Activated naive CD4-positive, alpha-beta T cell treated with anti-CD3 and anti-CD28 coated beads, Interleukin-2, amount 10 ng/mL, durations not matched to agents 7 days and 5 days (primary cell): ENCODE measurements around the gene ACTR1B.
"Not testable (repeated sequence)": the region's sequence is repeated elsewhere in the genome, so short reads cannot be mapped to it uniquely, and the experiment has no call there.

Experiments used
- CTCF ChIA-PET: fragments of 350-600 bp; sonication (Branson Sonifier 250); formaldehyde crosslinking; loops from one replicate; lab custom pipeline; 2021; ENCODE audit warnings: antibody characterized with exemption; lab: Charles Lee
- DNase-seq: peaks from one replicate; pipeline ENCODE4 v3.0.0-alpha.2; 2020
- H3K27ac Mint-ChIP-seq: one replicate; pipeline ENCODE4 v1.8.0; 2021; ENCODE audit warnings: mild to moderate bottlenecking, moderate library complexity, mixed read lengths
- H3K27me3 Mint-ChIP-seq: one replicate; pipeline ENCODE4 v1.8.0; 2021; ENCODE audit warnings: mild to moderate bottlenecking, mixed read lengths
- H3K36me3 Mint-ChIP-seq: one replicate; pipeline ENCODE4 v1.8.0; 2021; ENCODE audit warnings: mixed read lengths
- H3K4me1 Mint-ChIP-seq: one replicate; pipeline ENCODE4 v1.8.0; 2021; ENCODE audit warnings: mixed read lengths
- H3K4me3 Mint-ChIP-seq: one replicate; pipeline ENCODE4 v1.8.0; 2021; ENCODE audit warnings: mild to moderate bottlenecking, moderate library complexity, mixed read lengths
- H3K9me3 Mint-ChIP-seq: one replicate; pipeline ENCODE4 v1.8.0; 2021; ENCODE audit warnings: mixed read lengths

Gene ACTR1B

DNA sequence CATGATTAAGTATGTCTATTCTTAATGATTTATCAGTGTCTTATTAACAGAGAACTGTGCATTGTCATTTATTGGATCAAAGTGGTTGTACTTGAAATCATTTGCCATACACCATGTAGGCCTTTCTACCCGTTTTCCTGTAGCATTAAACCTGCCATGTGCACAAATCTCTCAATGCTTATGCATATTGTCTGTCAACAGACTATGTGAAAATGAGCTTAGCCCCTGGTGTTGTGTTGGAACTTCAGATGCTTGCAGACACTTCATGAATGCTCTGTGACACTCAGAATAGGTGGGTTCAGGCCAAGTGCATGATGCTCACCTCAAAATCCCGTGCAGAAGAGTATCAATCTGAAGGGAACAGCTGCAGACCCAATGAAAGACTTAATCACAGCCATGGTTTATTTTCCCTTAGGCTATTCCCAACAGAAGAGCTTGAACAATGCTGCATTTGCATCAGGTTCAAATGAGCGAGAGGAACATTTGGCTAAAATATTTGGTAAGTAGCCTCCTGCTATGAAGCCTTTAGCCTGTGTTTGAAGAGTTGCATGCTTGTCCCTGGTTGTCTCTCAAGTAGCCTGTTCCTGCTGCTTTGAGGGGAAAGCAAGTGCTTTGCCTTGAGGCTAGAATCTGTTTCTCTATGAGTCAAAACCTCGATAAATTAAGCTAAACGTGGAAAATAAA, 11.7 kb upstream of the ACTR1B start:
- Mint-ChIP-seq H3K36me3 (no peaks in the 10 kb centered on the region), H3K4me1 (peaks cover 10% of the 10 kb centered on the region), H3K27ac (no peak overlapping the region), H3K9me3 (no peaks in the 10 kb centered on the region), H3K27me3 (peaks cover 6% of the 10 kb centered on the region), H3K4me3 (no peak overlapping the region)
- DNase-seq = no peak
- CTCF ChIA-PET = interaction anchor here (1.4 to 2.4 kb wide), 4 partner anchors 11 to 65 kb away, joined by 3 to 11 read pairs (median 5); partner anchors contain the start of gene ACTR1B

DNA sequence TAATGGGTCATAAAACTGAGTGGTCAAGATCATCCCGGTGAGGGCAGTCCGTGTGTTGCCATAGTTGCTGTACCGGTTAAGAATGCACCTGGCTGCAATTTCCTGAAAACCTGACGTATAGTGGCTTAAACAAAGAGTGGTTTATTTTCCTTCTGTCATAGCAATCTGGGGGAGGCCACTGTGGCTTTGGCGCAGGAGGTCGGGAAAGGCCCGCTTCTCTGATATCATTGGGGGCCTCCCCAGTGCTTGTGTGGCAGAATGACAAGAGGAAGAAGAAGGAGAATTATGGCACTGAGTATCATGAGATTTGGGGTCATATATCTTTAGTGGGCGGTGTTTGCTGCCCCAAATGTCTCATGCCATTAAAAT, 10.1 kb upstream of the ACTR1B start:
- DNase-seq = no peak
- Mint-ChIP-seq H3K9me3 (no peaks in the 10 kb centered on the region), H3K27ac (no peak overlapping the region), H3K4me1 (peaks cover 10% of the 10 kb centered on the region), H3K27me3 (peaks cover 6% of the 10 kb centered on the region), H3K36me3 (no peaks in the 10 kb centered on the region), H3K4me3 (no peak overlapping the region)
- CTCF ChIA-PET = no interaction called here

DNA sequence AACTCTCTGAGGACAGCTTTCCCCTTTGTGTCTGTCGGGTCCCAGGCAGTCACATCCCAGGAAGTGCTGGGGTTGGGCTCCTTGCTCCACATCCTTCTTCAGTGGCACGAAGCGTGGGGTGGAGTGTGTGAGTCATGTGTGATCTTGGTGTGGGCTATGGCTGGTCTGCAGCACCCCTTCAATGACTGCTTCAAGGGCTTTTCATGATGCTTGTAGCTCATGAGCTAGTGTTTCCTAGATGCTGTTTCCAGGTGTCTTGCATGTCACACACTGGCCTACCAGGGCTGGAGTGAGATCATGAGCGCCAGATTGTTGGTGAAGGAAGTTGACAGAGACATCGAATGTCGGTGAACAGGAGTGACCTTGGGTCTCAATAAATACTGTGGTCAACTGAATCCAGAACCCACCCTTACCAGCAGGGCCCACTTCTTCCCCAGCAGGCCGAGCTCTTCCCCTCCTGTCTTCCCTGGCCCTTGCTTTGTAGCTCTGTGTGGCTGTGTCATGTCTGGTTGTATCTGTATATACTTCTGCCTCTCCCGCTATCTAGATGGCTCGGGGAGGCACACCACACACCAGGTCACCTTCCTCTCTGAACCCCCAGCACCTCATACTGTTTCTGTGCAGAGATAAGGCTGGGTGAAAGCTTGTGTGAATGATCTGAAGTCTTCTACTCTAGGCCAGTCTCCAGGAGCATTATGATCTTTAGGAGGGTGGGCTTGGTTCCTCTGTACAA, 9.5 kb upstream of the ACTR1B start:
- no peak overlapping the region for H3K27ac Mint-ChIP-seq
- no peaks in the 10 kb centered on the region for H3K9me3 Mint-ChIP-seq
- CTCF ChIA-PET = interaction anchor here (1.0 kb wide), 1 partner anchor 9 kb away, joined by 3 read pairs; the partner anchor contains the start of gene ACTR1B
- no peaks in the 10 kb centered on the region for H3K36me3 Mint-ChIP-seq
- peaks cover 10% of the 10 kb centered on the region for H3K4me1 Mint-ChIP-seq
- peaks cover 6% of the 10 kb centered on the region for H3K27me3 Mint-ChIP-seq
- no peak for DNase-seq
- H3K4me3 Mint-ChIP-seq = no peak overlapping the region

DNA sequence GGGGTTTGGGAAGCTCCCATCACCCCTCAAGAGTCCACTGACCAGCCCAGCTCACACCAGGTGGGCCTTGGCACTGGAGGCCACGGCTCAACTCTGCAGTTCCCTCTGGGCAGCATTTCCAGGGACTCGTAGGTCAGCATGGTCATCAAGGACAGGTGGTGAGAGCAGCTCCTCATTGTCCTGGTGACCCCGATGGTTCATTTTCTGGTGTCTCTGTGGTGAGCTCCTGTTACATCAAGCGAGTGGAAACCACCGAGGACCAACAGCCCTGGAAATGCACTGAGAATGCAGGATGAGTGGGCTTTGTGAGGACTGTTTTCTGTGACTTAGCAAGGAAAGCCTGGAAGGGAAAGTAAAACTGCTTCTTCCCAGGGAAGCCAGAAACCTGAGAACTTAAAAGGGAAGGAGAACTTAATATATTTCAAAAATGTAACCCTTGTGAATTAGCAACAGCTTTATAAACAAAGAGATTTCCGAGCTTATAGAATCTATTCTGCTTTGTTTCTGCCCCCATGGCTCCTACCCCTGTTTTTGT, 8.8 kb upstream of the ACTR1B start:
- not testable (repeated sequence) for H3K27me3 Mint-ChIP-seq, H3K36me3 Mint-ChIP-seq, H3K27ac Mint-ChIP-seq, H3K4me3 Mint-ChIP-seq, H3K9me3 Mint-ChIP-seq, H3K4me1 Mint-ChIP-seq, DNase-seq
- CTCF ChIA-PET = interaction anchor here (1.0 kb wide), 1 partner anchor 9 kb away, joined by 3 read pairs; the partner anchor contains the start of gene ACTR1B

DNA sequence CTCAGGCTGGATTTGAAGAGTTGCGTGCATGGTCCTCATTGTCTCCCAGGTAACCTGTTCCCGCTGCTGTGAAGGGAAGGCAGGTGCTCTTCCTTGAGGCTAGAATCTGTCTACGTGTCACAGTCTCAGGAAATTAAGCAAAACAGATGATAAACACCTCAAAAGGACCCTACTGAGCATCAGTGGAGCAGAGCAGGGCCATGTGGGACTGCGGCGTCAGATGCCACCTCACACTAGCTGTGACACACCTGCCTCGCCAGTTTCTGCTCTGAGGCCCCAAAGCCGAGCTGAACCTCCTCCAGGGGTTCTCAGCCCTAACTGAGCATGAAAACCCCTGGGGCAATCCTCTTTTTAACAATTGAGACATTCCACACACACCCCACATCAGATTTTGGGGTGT, 7.7 kb upstream of the ACTR1B start:
- H3K36me3 Mint-ChIP-seq = no peaks in the 10 kb centered on the region
- H3K4me3 Mint-ChIP-seq = no peak overlapping the region
- no peak for DNase-seq
- H3K27me3 Mint-ChIP-seq = peaks cover under 1% of the 10 kb centered on the region
- H3K4me1 Mint-ChIP-seq = peaks cover 9% of the 10 kb centered on the region
- no peak overlapping the region for H3K27ac Mint-ChIP-seq
- CTCF ChIA-PET = no interaction called here
- H3K9me3 Mint-ChIP-seq = no peaks in the 10 kb centered on the region

DNA sequence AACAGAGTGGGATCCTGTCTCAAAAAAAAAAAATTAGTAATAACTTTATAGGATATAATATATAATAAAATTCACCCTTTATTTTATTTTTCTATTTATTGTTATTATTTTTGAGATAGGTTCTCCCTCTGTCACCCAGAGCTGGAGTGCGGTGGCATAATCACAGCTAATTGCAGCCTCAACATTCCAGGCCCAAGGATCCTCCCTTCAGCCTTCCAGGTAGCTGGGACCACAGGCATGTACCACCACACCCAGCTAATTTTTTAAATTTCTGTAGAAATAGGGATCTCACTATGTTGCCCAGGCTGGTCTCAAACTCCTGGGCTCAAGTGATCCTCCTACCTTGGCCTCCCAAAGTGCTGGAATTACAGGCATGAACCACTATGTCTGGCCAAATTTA, 6.6 kb upstream of the ACTR1B start:
- H3K9me3 Mint-ChIP-seq = no peaks in the 10 kb centered on the region
- H3K27ac Mint-ChIP-seq = no peak overlapping the region
- CTCF ChIA-PET = interaction anchor here (0.9 to 1.4 kb wide), 4 partner anchors 22 to 79 kb away, joined by 3 to 6 read pairs (median 4); no protein-coding TSS in a partner anchor
- no peaks in the 10 kb centered on the region for H3K27me3 Mint-ChIP-seq
- no peak for DNase-seq
- no peak overlapping the region for H3K4me3 Mint-ChIP-seq
- H3K36me3 Mint-ChIP-seq = no peaks in the 10 kb centered on the region
- peaks cover 8% of the 10 kb centered on the region for H3K4me1 Mint-ChIP-seq

DNA sequence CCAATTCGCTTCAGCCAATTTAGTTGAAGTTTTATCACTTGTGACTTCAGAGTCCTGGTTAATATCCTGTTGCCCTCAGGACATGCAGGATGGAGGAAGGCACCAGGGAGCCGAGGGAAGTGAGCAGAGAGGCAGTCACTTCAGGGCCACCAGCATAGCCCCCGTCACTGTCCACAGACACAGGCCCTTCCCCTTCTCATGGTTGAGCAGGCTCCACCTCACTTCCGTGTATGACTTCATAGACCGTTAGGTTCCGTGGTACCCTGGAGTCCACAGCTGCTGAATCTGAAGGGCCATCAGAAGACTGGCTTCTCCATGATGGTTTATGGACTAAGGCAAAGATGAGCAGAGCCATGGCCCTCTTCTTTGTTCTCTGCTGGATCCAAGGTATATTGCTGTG, 5.6 kb upstream of the ACTR1B start, which contains the start of gene C2orf92:
C2orf92 (plus strand) TSS at position 266 of the 400 bp plus-strand sequence; CDS start at position 342, 76 bp downstream.
- H3K36me3 Mint-ChIP-seq = no peaks in the 10 kb centered on the region
- H3K4me1 Mint-ChIP-seq = peaks cover 15% of the 10 kb centered on the region
- H3K9me3 Mint-ChIP-seq = no peaks in the 10 kb centered on the region
- no peaks in the 10 kb centered on the region for H3K27me3 Mint-ChIP-seq
- CTCF ChIA-PET = interaction anchor here (1.4 to 1.6 kb wide), 3 partner anchors 27 to 78 kb away, joined by 3 to 5 read pairs (median 3); no protein-coding TSS in a partner anchor
- H3K27ac Mint-ChIP-seq = no peak within 1 kb of the TSS
- H3K4me3 Mint-ChIP-seq = no peak within 1 kb of the TSS
- DNase-seq = no peak

DNA sequence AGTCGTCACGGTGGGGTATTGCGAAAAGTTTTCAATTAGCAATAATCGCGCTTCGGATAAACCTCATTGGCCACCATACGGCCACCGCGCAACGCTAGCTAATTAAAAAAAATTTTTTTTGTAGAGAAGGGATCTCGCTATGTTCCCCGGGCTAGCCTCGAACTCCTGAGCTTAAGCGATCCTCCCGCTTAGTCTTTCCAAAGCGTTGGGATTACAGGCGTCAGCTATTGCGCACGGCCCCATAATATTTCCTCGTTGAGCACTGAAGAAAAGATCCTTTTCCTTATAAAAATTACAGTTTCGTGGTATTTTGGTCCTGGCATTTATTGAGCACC, 759 bp upstream of the ACTR1B start:
- Mint-ChIP-seq H3K36me3 (peaks cover 13% of the 10 kb centered on the region), H3K9me3 (no peaks in the 10 kb centered on the region)
- DNase-seq = no peak

DNA sequence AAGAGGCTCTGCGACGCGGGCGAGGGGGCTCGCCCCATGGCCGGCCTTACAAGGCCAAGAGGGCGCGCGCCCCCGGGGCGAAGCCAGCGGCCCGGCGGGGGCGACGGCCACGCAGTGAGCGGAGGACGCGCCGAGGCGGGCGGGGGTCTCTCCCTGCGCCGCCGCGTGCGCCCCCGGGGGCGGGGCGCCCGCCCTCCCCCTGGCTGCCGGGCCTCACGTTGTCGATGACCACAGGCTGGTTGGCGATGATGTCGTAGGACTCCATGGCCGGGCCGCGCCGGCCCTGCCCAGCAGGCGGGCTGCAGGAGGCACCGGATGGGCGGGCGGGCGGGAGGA, 250 bp downstream of the ACTR1B start:
- H3K4me3 Mint-ChIP-seq = peak overlapping the region; percentile 93
- H3K36me3 Mint-ChIP-seq = peaks cover 18% of the 10 kb centered on the region
- CTCF ChIA-PET = interaction anchor here (0.6 to 4.9 kb wide), 10 partner anchors 9 to 73 kb away, joined by 3 to 78 read pairs (median 5); partner anchors contain the start of genes ANKRD36B, COX5B and ZAP70
- no peaks in the 10 kb centered on the region for H3K27me3 Mint-ChIP-seq
- peaks cover 36% of the 10 kb centered on the region for H3K4me1 Mint-ChIP-seq
- H3K27ac Mint-ChIP-seq = peak overlapping the region; percentile 98
- H3K9me3 Mint-ChIP-seq = no peaks in the 10 kb centered on the region
- no peak for DNase-seq

More for the DNA sequence above, 759 bp upstream of the ACTR1B start:
- Mint-ChIP-seq H3K4me3 (peak overlapping the region; percentile 81), H3K4me1 (peaks cover 36% of the 10 kb centered on the region), H3K27me3 (no peaks in the 10 kb centered on the region), H3K27ac (peak overlapping the region; percentile 89)
- CTCF ChIA-PET = interaction anchor here (0.8 to 4.9 kb wide), 9 partner anchors 11 to 74 kb away, joined by 3 to 78 read pairs (median 5); partner anchors contain the start of genes ANKRD36B, COX5B and ZAP70

DNA sequence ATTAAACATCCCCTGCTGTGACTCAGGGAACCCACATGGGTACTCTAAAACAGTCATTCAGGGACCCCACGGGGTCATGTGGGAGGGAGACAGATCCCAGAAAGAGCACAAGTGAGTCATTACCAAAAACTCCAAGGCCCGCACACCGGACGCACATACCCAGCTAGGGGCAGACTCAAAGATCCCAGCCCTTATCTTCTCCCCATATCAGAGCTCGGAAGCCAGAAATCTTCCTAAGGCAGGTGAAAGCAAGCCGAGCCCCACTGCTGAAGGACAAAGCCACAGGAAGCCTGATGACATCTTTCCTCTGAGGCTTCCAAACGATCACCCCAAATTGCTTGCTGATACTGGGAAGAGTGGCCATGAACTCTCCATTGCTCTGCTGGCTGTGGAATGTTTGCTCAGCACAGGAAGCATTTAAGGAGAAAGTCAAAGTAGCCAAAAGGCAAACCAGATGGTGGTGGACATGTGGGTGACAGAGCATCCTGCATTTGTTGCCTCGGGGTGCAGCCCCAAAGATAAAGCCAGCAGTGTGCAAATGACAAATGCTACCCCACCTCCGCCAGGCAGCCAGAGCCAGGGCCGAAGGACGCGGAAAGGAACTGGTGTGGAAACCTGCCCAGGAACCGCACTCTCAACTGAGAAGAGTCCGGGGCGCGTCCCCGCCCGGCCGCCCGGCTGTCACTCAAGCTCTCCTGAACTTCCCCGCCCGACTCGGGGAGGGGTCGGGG, 784 bp downstream of the ACTR1B start:
- H3K9me3 Mint-ChIP-seq = no peaks in the 10 kb centered on the region
- CTCF ChIA-PET = interaction anchor here (0.9 to 4.9 kb wide), 10 partner anchors 12 to 72 kb away, joined by 3 to 78 read pairs (median 4); partner anchors contain the start of gene COX5B
- peaks cover 36% of the 10 kb centered on the region for H3K4me1 Mint-ChIP-seq
- H3K27ac Mint-ChIP-seq = peak overlapping the region; percentile 98
- H3K4me3 Mint-ChIP-seq = peak overlapping the region; percentile 93
- peaks cover 24% of the 10 kb centered on the region for H3K36me3 Mint-ChIP-seq
- DNase-seq = peak; percentile 78
- no peaks in the 10 kb centered on the region for H3K27me3 Mint-ChIP-seq

DNA sequence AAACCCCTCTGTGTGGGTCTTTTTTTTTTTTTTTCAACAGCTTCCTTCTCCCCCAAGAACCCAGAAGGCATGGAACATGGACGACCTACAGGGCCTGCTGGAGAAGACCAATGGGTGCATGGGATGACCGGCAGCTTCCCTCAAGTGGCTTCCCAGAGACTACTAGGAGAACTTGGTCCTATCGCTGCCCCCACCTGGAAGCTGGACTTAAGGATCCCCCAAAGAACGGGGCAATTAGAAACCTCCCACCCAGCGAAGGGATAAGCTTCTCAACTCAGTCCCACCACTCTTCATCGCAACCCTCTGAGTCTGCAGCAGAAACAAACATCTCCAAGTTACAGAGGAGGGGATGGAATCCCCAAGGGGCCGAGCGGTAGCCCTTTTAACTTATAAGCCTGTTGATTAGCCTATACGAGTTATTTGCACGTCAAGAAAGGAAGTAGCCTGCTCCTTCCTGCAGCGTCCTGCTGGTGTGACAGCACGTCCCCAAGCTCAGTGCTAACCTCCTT, 1.4 kb downstream of the ACTR1B start:
- peaks cover 36% of the 10 kb centered on the region for H3K4me1 Mint-ChIP-seq
- peaks cover 27% of the 10 kb centered on the region for H3K36me3 Mint-ChIP-seq

DNA sequence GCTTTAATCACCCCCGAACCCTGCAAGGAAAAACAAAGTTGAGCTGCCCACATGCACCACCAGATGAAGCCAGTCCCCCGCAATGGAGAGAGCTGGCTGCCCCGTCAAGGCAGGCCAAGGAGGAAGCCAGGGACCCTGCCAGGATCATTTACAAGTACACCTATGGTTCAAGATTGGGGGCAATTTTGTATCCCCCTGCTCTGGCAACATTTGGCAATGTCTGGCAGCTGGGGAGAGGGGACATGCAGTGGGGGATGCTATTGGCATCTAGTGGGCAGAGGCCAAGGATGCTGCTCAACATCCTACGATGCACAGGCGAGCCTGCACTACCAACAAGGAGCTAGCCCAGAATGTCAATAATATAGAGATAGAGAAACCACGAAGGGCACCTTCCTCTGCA, 1.9 kb downstream of the ACTR1B start:
- H3K27ac Mint-ChIP-seq = peak overlapping the region; percentile 98
- CTCF ChIA-PET = interaction anchor here (1.4 to 4.9 kb wide), 6 partner anchors 11 to 71 kb away, joined by 3 to 78 read pairs (median 10); partner anchors contain the start of gene COX5B
- H3K4me3 Mint-ChIP-seq = peak overlapping the region; percentile 93
- DNase-seq = no peak
- H3K9me3 Mint-ChIP-seq = no peaks in the 10 kb centered on the region
- peaks cover 28% of the 10 kb centered on the region for H3K36me3 Mint-ChIP-seq
- peaks cover 36% of the 10 kb centered on the region for H3K4me1 Mint-ChIP-seq
- H3K27me3 Mint-ChIP-seq = no peaks in the 10 kb centered on the region

More for the DNA sequence above, 1.4 kb downstream of the ACTR1B start:
- Mint-ChIP-seq H3K4me3 (peak overlapping the region; percentile 93), H3K27ac (peak overlapping the region; percentile 98), H3K27me3 (no peaks in the 10 kb centered on the region), H3K9me3 (no peaks in the 10 kb centered on the region)
- CTCF ChIA-PET = interaction anchor here (1.0 to 4.9 kb wide), 8 partner anchors 11 to 72 kb away, joined by 3 to 78 read pairs (median 6); partner anchors contain the start of gene COX5B
- DNase-seq = no peak

DNA sequence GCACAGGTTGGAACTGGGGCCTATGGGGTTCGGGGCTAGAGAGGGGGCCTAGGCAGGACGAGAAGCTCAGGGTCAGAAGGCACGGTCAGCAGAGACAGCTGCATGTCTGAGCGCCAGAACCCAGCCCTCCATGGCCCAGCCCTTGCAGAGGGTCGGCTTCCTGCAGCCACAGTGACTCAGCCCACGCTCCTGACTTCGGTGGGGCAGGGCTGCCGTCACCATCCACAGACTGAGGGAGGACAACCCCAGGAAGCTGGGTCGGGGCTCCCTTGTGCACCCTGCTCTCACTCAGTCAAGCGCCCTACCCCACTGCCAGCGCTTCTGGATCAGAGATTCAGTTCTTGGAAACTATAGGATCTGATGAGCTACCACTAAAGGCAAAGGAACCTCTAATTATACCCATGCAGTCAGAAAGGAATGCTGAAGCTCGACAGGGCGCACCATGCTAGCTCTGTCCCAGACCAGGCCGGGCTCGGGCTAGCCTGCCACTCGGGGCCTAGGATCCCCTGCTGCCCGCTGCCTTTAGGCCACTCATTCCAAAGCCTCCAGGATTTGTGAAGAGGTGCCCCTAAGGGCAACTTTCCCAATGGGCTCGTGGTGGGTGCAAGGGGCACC, 3.0 kb downstream of the ACTR1B start:
- Mint-ChIP-seq H3K27me3 (no peaks in the 10 kb centered on the region), H3K9me3 (no peaks in the 10 kb centered on the region), H3K27ac (peak overlapping the region; percentile 28), H3K36me3 (peaks cover 34% of the 10 kb centered on the region), H3K4me3 (no peak overlapping the region), H3K4me1 (peaks cover 34% of the 10 kb centered on the region)
- DNase-seq = no peak
- CTCF ChIA-PET = interaction anchor here (0.9 to 2.9 kb wide), 5 partner anchors 9 to 70 kb away, joined by 3 to 11 read pairs (median 5); no protein-coding TSS in a partner anchor
